ENCODE data around the gene TGFBR3.

Gene TGFBR3

GRCh38 chr1:91774520-91775203 lies 111.3 kb downstream of the TGFBR3 start:
- DNase-seq: no peak

DNA sequence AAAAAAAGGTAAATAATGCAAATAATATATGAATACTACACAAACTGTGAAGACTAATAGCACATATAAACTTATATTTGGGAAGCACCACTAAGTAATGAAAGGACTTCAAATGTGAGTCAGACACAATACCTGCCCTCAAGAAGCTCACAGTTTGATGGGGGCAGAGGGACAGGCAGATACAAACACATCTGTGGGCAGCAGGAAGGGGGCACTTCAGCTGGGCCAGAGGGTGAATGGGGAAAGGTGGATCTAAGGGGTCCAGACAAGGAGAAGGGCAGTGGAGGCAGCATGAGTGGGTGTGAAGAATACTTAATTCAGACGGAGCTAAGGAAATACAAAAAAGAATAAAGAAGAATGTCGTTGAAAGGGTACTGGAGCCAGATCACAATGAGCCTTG lies 114.2 kb downstream of the TGFBR3 start:
- DNase-seq: no peak

GRCh38 chr1:91770667-91771268 lies 115.2 kb downstream of the TGFBR3 start:
- DNase-seq: no peak

- no peak for DNase-seq
These were observed 116.2 kb downstream of the TGFBR3 start for GRCh38 chr1:91769742-91770141.

DNA sequence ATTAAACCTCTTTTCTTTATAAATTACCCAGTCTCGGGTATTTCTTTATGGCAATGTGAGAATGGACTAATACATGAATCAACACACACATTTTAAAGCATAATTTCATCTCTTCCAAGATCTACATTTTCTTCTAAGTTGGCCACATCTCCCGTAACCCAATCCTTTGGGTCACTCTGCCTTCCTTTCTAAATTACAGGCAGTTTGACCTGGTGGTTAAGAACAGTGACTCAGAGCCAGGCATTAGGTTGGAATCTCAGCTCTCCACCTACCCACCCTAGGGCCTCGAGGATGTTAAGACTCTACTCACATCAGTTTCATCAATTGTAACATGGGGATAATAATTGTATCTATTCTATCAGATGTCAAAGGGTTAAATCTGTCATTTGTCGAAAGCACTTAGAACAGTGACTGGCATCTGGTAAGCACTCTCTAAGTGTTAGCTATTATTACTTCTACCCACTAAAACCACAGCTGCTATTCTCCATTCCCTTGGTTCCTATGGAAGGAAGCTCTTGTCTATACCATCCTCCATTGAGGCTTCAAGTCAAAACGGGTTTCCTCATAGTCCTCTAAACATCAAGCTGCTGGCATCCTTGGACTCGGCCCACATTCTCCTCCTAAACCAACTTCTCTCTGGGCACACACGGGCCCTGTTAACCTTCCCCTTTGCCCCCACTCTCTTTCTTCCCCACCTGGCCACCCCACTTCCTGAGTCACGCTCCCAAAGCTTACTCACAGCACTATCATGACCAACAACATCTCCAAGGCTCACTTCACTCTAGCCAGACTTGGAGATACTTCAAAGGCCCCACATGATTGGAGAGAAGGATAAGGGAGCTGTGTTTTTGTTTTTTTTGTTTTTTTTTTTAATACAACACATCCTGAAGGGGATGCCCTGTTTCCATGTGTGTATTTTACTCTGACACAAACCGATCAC lies 116.9 kb downstream of the TGFBR3 start:
- DNase-seq: no peak

DNA sequence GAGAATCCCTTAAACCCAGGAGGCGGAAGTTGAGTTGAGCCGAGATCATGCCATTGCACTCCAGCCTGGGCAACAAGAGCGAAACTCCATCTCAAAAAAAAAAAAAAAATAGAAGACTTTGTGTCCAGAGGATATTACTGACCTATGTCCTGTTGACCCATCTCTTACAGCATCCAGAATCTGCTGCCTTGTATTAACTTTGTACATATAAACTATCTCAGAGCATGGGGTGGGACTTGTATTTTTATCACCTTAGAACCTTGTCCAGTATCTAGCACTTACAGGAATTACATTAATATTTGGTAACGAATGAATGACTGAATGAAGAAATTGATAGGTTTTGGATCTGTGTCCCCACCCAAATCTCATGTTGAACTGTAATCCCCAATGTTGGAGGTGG lies 117.8 kb downstream of the TGFBR3 start:
- no peak for DNase-seq

DNA sequence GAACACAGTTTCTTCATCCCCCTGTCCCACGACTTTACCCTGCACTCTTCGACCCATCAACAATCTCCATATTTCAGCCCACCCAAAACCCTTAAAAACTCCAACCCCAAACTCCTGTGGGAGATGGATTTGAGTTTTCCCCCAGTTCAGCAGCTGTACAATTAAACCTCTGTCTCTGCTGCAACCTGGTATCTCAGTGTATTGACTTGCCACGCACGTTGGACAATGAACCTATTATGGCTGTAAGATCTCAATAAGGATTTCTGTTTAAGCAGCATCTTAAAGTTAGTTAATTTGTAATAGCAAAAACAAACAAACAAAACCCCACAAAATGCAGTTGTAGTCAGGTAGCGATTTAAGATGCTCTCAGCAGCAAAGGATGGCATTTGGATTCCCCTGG lies 119.1 kb downstream of the TGFBR3 start:
- DNase-seq: no peak

- DNase-seq: no peak
These were observed 120.0 kb downstream of the TGFBR3 start for GRCh38 chr1:91765880-91766443.

- DNase-seq: no peak
These were observed 120.7 kb downstream of the TGFBR3 start for GRCh38 chr1:91765293-91765692.

DNA sequence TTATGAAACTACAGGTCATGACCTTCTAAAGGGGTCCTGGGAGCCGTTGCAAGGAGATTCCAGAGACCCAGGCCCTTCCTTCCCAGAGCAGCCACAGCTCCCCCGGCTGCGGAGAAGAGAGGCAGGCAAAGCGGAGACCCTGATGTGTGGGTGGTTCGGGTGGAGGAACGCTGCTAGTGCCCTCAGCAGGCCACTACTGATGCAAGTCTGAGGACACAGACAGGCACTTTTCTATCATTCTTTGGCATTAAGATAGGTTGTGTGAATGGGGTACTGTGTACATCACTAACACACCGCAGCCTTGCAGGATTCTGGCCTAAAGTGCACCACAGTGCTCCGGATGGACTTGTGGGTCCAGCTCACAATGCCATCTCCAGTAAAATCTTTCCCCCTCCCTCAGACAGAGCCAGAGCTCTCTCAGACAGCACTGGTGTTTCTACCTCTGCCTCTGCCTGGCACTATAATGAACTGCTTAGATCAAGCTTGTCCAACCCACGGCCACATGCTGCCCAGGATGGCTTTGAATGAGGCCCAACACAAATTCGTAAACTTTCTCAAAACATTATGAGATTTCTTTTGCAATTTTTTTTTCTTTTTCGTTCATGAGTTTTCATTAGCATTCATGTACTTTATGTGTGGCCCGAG lies 121.4 kb downstream of the TGFBR3 start:
- DNase-seq: no peak

DNA sequence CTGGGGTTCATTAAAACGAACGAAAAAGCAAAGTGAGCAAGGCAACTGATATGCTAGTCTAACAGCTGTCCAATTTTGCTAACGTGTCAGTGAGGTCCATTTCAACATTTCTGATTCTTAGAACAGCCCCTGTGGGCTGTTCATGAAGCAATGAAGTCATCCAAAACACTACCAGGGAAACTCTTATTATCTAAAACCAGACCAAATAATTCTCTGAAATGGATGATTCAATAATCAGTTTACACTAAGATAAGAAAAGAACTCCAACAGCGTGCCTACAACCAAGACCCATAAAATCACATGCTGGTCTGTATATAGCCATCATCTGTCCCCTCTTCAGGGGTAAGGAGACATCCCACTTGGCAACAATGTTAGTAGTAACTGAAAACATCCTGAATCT lies 122.7 kb downstream of the TGFBR3 start:
- no peak for DNase-seq

- no peak for DNase-seq
These were observed 124.6 kb downstream of the TGFBR3 start for GRCh38 chr1:91761295-91761721.

DNA sequence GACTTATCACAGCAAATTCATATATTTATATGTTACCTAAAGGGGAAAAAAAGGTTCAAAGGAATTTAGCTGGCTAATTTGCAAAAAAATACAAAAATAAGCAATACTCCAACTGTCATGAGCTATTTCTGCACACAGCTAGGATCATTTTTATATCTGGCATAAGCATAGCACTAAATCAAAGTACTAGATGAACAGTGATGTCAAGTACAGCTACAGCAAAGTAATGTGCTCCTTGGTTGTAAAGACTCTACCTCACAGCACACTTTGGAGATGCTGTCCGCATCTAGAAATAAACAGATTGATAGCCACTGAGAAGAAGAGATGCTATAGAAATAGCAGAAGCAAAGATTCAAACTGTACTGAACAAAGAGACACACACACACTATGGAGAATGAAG lies 125.4 kb downstream of the TGFBR3 start:
- no peak for DNase-seq

DNA sequence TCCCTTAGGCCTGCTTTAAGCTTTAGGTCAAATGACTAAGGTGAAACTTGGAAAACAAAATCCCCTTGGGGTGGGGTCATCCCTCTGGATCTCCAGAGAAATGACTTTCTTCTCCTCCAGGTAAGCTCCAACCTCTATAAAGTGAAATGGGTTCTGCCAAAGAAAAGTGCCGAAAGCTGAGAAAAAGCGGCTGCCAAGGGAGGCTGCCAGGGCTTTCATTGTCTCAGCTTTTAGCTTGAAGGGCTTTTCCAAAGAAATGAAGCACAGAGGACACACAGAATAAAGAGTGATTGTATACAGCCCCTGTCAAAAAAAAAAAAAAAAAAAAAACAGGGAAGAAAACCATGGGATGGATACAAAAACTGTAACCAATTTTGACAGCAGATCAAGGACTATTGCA lies 126.9 kb downstream of the TGFBR3 start:
- DNase-seq: no peak

- no peak for DNase-seq
These were observed 128.0 kb downstream of the TGFBR3 start for GRCh38 chr1:91757763-91758460.

DNA sequence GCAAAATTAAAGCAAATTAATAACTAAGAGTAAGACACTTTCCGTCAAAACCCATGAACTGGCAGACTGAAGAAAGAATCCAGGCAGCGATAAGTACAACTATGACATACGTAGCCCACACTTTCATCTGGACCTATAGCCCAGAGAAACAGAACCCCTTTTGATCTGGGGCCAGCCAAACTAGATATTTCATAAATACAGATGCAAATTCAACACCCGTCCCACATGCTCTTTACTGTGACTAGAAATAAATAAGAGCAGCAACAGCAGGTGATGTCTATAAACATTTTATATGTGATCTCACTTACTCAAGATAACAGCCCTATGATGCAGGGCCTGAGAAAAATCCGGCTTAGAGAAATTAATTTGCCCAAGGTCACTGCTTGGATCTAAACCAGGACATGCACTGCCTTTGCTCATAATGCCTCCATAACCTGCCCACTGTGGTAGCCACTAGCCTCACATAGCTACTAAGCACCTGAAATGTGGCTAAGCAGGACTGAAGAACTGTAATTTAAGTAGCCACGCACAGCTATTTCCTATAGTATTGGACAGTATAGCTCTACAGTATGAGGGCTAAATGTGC lies 130.2 kb downstream of the TGFBR3 start:
- no peak for DNase-seq

DNA sequence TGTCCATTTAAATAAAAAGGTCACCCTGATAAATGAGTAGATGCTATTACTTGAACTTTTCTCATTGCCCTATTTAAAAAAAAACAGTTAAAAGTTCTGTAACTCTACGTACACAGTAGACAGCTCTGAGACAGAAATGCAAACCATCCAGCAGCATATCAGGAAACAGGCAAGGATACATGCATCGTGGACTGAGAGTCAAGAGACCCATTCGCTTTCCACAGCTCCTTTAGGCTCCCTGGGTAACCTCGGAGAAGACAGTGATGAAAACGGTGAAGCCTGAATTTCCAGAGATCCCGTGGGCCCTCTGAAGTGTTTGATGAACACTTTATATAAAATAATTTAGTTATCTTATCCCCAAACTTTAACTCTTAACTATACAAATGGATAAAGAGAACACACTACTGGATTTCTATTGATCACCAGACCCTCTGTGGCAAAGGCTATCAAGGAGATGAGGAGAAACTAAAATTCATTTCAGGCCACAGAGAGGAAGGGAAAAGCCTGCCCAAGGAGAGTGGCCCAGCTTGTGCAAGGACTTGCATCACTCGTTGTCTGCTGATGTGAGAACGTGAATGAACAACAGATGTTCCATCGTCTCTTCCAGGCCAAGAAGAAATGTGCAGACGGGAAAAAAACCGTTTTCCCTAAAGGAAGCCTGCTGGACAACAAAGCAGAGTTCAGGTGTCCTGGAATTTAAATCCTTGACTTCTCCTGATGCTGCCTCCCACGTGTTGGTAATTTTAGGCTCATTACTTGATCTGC lies 131.0 kb downstream of the TGFBR3 start:
- DNase-seq: no peak

DNA sequence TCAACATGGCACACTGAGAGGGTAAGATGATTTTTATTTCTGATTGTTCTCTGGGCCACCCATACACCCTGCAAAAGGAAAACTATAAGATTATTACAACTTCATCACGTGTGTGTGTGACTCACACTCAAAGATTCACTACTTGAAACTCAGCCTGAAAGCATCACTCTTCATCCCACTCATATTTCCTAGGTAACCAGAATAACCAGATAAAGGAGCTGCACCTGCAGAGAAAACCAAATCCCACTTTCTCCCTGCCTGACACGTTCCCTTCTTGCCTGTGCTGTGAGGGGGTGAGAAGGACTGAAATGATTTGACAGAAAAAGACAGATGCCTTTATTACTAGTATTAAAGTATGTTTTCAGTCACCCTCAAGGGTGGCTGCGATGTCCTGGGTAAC lies 131.6 kb downstream of the TGFBR3 start:
- DNase-seq: no peak

DNA sequence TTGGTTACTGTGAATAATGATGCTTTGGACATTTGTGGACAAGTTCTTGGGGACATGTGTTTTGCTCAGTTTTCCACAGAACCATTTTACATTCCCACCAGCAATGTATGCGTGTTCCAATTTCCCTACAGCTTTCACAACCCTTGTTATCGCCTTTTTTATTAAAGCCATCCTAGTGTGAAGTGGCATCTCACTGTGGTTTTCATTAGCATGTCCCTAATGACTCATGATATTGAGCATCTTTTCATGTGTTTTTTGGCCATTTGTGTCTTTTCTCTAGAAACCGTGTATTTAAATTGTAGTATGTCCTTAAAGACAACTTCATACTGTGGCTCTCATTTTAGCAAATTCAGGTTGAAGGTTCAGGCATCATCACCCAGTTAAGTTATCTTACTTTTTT lies 132.1 kb downstream of the TGFBR3 start:
- no peak for DNase-seq

GRCh38 chr1:91752324-91752723 lies 133.6 kb downstream of the TGFBR3 start:
- no peak for DNase-seq

DNA sequence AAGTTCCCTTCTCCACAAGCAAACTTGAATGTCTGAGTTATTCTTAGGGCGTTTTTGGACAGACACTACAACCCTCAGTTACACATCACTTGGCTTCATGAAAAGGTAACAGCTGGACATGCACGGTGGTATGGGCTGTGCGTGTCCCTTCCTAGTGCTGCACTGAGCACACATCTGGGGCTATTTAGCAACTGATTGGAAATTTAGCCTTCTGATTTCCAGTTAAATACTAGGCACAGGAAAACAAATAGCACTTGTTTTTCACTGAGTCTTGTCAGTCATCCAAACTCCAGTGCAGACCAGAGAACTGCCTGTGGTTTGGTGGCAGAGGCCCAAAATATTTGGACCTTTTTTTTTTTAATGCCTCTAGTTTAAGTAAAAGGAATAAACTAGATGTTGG lies 134.7 kb downstream of the TGFBR3 start:
- no peak for DNase-seq
